Jurkat, Clone E6-1 (cell line): ENCODE measurements around the gene LAMTOR2.
"Not testable (repeated sequence)": the region's sequence is repeated elsewhere in the genome, so short reads cannot be mapped to it uniquely, and the experiment has no call there.

Experiments used
- DNase-seq: peaks from one replicate; pipeline ENCODE4 v3.0.0-alpha.2; 2011; ENCODE audit warnings: low read depth, low spot score
- H3K4me3 ChIP-seq: 2 replicates; pipeline ENCODE4 v1.5.1; 2011; ENCODE audit warnings: mild to moderate bottlenecking, low read length, control low read depth, moderate library complexity

Gene LAMTOR2

GRCh38 chr1:156050376-156050775 is 4.2 kb upstream of the LAMTOR2 start:
- no peak for DNase-seq
- no peak overlapping the region for H3K4me3 ChIP-seq

DNA sequence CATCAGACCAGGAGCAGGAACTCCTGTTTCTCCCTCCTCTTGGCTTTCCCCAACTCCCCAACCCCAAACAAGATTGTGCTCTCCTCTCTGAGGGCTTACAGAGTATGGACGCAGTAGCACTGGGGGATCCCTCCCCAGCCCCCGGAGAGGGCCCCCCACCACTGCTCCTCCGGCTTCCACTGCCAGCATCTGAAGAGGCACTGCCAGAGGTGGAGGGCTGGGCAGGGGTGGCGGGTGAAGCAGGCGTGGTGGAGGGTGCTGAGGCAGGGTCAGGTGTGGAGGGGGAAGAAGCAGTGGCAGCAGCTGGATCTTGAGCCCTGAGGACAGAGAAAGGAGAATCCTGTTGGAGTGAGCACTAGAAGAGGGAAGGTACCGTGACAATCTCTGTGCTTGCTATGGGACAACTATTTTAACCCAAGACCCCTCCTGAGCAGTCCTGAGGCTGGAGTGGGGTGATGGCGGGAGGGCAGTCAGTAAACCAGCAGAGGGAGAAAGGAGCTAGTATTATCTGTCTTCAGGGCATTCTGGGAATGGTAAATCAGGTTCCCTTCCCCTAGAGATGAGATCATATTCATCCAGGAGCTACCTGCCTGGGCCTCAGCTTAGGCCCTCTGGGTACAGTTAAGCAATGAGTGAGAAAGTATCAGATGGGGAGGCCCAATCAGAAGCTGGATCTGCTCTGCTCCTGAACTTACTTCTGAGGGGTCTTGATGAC is 3.4 kb upstream of the LAMTOR2 start:
- no peak overlapping the region for H3K4me3 ChIP-seq
- no peak for DNase-seq

DNA sequence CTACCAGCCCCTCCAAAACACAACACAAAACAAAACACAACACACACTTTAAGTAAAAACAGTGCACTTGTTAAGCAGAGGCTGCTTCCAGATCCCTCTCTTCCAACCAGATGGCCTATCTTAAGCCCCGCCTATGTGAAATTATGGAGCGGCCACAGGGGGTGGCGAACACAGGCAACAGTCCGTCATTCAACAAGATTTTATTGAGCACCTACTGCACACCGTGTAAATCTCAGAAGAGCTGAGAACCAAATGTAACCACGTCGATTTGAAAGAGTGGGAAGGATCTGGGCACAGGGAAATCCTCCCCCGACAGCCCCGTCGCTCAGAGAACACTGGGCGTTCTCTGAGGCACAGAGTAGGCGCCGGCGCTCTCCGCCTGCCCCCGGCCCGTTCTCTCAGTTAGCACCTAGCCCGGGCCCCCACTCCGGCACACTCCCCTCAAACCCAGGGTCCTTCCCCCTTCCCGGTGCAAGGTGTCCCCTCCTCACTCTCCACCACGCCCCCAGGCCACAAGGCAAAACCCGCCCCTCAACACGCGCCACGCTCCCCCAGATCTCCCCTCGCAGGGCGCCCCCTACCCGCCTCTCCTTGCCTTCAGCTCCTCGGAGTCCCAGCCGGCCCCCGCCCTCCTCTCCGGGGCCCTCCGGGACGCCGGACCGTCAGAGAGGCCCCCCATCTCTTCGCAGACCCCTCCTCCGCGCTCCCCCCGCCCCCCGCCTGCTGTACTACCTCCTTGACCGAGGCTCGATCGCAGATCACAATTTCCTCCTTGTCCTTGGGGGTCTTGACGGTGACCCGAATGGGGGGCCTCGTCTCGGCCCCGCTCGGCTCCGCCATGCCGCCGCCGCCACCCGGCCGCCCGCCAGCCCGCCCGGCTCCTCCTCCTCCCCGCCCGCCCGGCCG is 1.5 kb upstream of the LAMTOR2 start:
- peak overlapping the region; percentile 74 for H3K4me3 ChIP-seq

DNA sequence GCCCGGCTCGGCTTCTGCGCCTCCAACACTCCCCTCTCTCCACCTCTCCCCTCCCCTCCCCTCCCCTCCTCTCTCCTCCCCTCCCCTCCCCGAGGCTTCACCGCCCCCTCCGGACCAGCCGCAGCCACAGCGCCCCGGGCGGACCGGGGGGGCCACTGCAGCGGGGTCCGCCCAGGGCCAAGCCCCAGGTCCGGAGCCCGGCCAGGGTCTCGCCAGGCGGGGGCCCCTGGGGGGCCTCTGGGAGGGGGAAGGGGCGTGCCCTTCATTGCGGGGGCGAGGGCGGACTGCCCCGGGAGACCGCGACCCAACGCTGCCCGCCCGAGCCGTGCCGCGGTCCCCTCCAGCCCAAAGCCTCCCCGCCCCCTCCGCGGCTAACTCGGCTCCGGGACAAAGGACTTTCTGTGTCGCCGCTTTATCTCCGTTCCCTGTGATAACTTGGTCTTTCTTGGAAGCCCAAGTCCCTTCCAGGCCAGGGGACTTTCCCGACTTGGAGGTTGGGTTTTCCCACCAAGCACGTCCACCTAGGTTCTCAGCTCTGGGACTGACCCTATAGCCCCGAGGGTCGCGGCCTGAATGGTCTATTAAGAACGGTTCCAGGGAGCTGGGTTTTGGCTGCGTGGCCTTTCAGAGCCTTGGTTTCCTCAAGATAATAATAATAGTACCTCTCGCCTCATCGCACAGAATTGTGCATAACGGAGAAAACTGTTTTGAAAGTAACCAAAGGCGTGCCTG is 648 bp upstream of the LAMTOR2 start, which contains the start of gene UBQLN4:
Gene UBQLN4, minus strand, starts transcription at position 31 of the 732 bp plus-strand sequence. CDS start 97 bp downstream, outside the sequence.
- peak; percentile 66 for DNase-seq
- peak within 1 kb of the TSS; percentile 76 for H3K4me3 ChIP-seq

More for the DNA sequence above, 1.5 kb upstream of the LAMTOR2 start:
- peak; percentile 57 for DNase-seq

DNA sequence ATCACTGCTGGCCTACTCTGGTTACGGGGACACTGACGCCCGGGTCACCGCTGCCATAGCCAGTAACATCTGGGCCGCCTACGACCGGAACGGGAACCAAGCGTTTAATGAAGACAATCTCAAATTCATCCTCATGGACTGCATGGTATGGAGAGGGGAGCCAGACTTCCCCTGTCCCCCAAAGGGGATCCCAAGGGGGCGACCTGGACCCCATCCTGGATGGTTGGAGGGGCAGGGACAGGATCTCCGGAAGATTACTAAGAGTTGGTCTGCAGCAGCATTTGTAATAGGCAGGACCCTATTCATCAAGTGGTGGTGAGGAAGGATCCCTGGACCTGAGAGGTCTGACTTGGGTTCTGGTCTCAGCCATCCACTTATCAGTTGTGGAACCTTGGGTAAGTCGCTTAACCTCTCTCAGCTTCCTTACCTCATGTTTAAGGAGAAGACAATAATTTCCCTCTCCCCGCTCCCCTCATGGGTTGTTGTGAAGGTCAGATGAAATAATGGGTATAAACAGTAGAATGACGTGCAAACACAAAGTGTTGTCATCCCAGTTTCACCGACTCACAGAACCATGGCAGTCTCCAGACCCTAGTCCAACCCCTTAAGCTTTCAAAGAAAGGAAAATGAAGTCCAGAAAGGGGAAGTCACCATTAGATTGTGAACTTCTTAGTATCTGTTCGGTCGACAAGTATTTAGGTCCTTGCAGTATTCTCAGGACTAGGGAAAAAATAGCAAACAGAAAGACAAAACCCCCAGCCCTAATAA is 883 bp downstream of the LAMTOR2 start:
- no peak for DNase-seq
- peak overlapping the region; percentile 76 for H3K4me3 ChIP-seq

DNA sequence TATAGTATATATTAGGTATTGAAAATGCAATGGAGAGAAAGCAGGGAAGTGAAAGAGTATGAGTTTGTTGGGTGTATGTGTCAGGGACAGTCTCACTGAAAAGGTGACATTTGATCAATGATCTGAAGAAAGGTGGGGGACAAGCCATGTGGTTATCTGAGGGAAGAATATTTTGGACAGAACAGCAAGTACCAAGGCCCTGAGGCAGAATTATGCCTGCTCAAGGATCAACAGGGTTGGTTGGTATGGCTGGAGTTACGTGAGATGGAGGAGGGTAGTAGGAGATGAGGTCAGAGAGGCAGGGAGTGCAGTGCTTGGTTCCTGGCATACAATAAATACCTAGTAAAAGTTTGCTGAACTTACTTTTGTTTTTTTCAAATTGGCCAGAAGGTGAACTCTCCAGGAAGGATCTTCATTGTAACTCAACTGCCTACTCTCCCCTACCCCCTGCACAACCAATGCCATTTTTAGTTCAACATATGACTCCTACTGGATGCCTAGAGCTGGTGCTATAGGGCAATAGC is 1.8 kb downstream of the LAMTOR2 start:
- no peak overlapping the region for H3K4me3 ChIP-seq

GRCh38 chr1:156060937-156061636 is 6.5 kb downstream of the LAMTOR2 start, which contains the start of gene RAB25:
TSS of gene RAB25 (plus strand) at chr1:156061160. CDS start at chr1:156061401, 241 bp downstream.
- no peak for DNase-seq
- H3K4me3 ChIP-seq, result no peak within 1 kb of the TSS

More for the DNA sequence above, 1.8 kb downstream of the LAMTOR2 start:
- no peak for DNase-seq

- no peak overlapping the region for H3K4me3 ChIP-seq
- DNase-seq, result no peak
Measured at GRCh38 chr1:156062189-156062588, 7.6 kb downstream of the LAMTOR2 start.

DNA sequence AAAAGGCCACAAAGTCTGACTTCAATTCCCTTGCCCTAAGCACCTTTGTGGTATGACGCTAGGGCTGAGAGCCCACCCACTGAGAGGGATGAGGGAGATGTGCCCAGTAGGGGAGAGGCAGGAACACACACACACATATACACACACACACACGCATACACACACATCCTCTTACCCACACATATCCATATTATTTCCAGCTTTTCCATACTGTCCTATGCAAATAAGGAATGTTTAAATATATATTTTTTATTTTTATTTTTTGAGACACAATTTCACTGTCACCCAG is 9.4 kb downstream of the LAMTOR2 start:
- H3K4me3 ChIP-seq, result no peak overlapping the region
- no peak for DNase-seq

- no peak overlapping the region for H3K4me3 ChIP-seq
- DNase-seq, result no peak
Measured at GRCh38 chr1:156064615-156065014, 10.0 kb downstream of the LAMTOR2 start.

DNA sequence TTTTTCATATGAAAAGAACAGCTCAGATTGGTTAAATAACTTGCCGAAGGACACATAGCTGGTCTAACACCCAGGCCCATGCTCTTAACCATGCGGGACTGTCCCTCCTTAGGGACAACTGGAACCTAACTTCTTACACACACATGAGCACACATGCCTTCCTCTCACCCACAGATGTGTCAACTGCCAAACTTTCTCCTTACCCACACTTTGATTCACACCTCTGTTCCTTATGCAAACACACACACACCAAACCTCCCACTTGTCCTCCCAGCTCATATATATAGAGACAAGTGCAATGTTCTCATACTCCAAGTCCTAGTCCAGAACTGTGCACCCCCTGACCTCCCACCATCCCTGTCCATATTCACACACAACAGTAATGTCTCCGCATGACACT is 10.6 kb downstream of the LAMTOR2 start:
- no peak overlapping the region for H3K4me3 ChIP-seq
- no peak for DNase-seq

- DNase-seq, result no peak
- H3K4me3 ChIP-seq, result no peak overlapping the region
Measured at GRCh38 chr1:156065871-156066270, 11.3 kb downstream of the LAMTOR2 start.

DNA sequence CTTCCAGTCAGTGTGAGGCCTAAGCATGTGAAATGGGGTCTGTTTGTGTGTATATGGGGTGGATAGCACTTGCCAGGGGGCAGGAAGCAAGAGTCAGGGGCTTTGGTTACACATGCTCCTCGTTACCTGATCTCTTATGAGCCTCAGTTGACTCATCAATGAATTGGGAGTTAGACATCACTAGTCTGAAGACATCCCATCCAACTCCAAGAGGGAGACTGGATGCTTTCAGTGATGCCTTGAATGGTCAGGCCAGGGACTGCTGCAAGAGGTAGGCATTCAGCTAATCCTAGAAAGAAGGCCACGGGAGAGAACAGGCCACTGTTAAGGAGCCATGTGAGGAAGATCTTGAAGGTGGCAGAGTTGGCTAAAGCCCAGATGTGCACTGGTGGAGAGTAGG is 12.7 kb downstream of the LAMTOR2 start:
- no peak for DNase-seq
- H3K4me3 ChIP-seq, result no peak overlapping the region

- DNase-seq, result no peak
- no peak overlapping the region for H3K4me3 ChIP-seq
Measured at GRCh38 chr1:156069490-156070455, 15.2 kb downstream of the LAMTOR2 start.

- no peak for DNase-seq
- no peak overlapping the region for H3K4me3 ChIP-seq
Measured at GRCh38 chr1:156070548-156070947, 16.0 kb downstream of the LAMTOR2 start.

DNA sequence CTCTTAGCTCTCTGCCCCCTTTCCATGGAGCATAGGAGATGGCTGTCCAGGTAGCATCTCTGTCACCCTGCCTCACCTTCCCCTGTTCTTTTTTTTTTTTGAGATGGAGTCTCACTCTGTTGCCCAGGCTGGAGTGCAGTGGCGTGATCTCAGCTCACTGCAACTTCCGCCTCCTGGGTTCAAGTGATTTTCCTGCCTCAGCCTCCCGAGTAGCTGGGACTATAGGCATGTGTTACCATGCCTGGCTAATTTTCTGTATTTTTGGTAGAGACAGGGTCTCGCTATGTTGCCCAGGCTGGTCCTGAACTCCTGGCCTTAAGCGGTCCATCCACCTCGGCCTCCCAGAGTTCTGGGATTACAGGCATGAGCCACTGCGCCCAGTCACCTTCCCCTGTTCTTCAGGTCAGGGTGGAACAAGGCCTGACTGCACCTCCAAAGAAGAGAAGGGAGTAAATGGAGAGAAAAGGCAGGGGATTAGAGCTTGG is 16.8 kb downstream of the LAMTOR2 start:
- not testable (repeated sequence) for DNase-seq, H3K4me3 ChIP-seq

GRCh38 chr1:156072251-156072650 is 17.7 kb downstream of the LAMTOR2 start:
- H3K4me3 ChIP-seq, result no peak overlapping the region
- DNase-seq, result no peak
